ENCODE data around the gene C2orf49. TPM values are rescaled to one million over a fixed set of nuclear protein-coding genes. Genes with fewer than 3 reads are reported as not detected.
A peak's percentile ranks its signal among the peaks of the same experiment; 100 is the strongest.

The C2orf49 gene
- total RNA-seq, 2 donors from 2014 or later: 18.1 to 21.5 TPM

- DNase-seq (no peak), ATAC-seq (no peak)
- Mint-ChIP-seq H3K36me3 (ENCODE audit: low read depth) (peaks cover 6% of the 10 kb centered on the region), H3K27ac (no peak overlapping the region), H3K4me3 (no peak overlapping the region), H3K4me1 (peaks cover 23% of the 10 kb centered on the region), H3K27me3 (no peaks in the 10 kb centered on the region)
- no peaks in the 10 kb centered on the region for H3K9me3 ChIP-seq (ENCODE audit: control insufficient read depth, low read length, poor library complexity, severe bottlenecking)
These were observed 29.8 kb upstream of the C2orf49 start for GRCh38 chr2:105307550-105307949.

DNA sequence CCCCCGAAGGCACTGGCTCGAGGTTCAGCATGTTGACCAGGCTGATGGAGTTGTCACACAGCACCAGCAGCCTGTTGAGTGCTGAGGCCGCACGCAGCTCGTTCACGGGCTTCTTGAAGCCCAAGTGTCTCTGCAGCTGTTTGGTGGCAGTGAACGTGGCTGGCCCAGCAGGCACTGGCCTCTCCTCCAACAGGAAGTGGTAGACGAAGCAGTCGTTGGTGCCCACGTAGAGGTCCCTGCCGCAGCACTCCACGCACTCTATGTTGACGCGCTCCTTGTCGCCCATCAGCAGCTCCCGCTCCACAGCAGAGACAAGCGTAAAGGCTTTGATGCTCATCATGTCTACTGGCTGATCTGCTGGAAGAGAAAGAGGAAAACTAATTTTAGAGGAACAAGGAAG, 29.4 kb upstream of the C2orf49 start:
- peaks cover 21% of the 10 kb centered on the region for H3K4me1 Mint-ChIP-seq
- H3K27ac Mint-ChIP-seq: peak overlapping the region; percentile 37
- no peaks in the 10 kb centered on the region for H3K27me3 Mint-ChIP-seq
- DNase-seq: no peak
- H3K9me3 ChIP-seq (ENCODE audit: control insufficient read depth, low read length, poor library complexity, severe bottlenecking): no peaks in the 10 kb centered on the region
- H3K36me3 Mint-ChIP-seq (ENCODE audit: low read depth): peaks cover 6% of the 10 kb centered on the region
- no peak for ATAC-seq
- no peak overlapping the region for H3K4me3 Mint-ChIP-seq

GRCh38 chr2:105308382-105309146, 28.8 kb upstream of the C2orf49 start:
- Mint-ChIP-seq H3K4me1 (peaks cover 19% of the 10 kb centered on the region), H3K36me3 (ENCODE audit: low read depth) (peaks cover 6% of the 10 kb centered on the region), H3K27ac (peak overlapping the region; percentile 37), H3K4me3 (no peak overlapping the region), H3K27me3 (no peaks in the 10 kb centered on the region)
- H3K9me3 ChIP-seq (ENCODE audit: control insufficient read depth, low read length, poor library complexity, severe bottlenecking): no peaks in the 10 kb centered on the region
- ATAC-seq (no peak), DNase-seq (no peak)

- DNase-seq: no peak
- Mint-ChIP-seq H3K36me3 (ENCODE audit: low read depth) (peaks cover 6% of the 10 kb centered on the region), H3K4me3 (no peak overlapping the region), H3K4me1 (peaks cover 17% of the 10 kb centered on the region), H3K27ac (peak overlapping the region; percentile 37), H3K27me3 (no peaks in the 10 kb centered on the region)
- no peak for ATAC-seq
- H3K9me3 ChIP-seq (ENCODE audit: control insufficient read depth, low read length, poor library complexity, severe bottlenecking): no peaks in the 10 kb centered on the region
These were observed 28.2 kb upstream of the C2orf49 start for GRCh38 chr2:105309147-105309545.

GRCh38 chr2:105313877-105314276, 23.5 kb upstream of the C2orf49 start:
- H3K27ac Mint-ChIP-seq: no peak overlapping the region
- ATAC-seq: no peak
- H3K4me1 Mint-ChIP-seq: peaks cover 19% of the 10 kb centered on the region
- H3K9me3 ChIP-seq (ENCODE audit: control insufficient read depth, low read length, poor library complexity, severe bottlenecking): no peaks in the 10 kb centered on the region
- H3K36me3 Mint-ChIP-seq (ENCODE audit: low read depth): no peaks in the 10 kb centered on the region
- no peak overlapping the region for H3K4me3 Mint-ChIP-seq
- no peak for DNase-seq
- H3K27me3 Mint-ChIP-seq: no peaks in the 10 kb centered on the region

- H3K4me3 Mint-ChIP-seq: no peak overlapping the region
- H3K27me3 Mint-ChIP-seq: no peaks in the 10 kb centered on the region
- no peak overlapping the region for H3K27ac Mint-ChIP-seq
- no peaks in the 10 kb centered on the region for H3K9me3 ChIP-seq (ENCODE audit: control insufficient read depth, low read length, poor library complexity, severe bottlenecking)
- H3K4me1 Mint-ChIP-seq: peaks cover 23% of the 10 kb centered on the region
- DNase-seq (no peak), ATAC-seq (no peak)
- H3K36me3 Mint-ChIP-seq (ENCODE audit: low read depth): no peaks in the 10 kb centered on the region
These were observed 22.0 kb upstream of the C2orf49 start for GRCh38 chr2:105315314-105315713.

GRCh38 chr2:105317937-105318336, 19.4 kb upstream of the C2orf49 start:
- H3K27ac Mint-ChIP-seq: no peak overlapping the region
- no peaks in the 10 kb centered on the region for H3K36me3 Mint-ChIP-seq (ENCODE audit: low read depth)
- H3K4me1 Mint-ChIP-seq: peaks cover 30% of the 10 kb centered on the region

GRCh38 chr2:105320651-105321215, 16.6 kb upstream of the C2orf49 start:
- no peak for ATAC-seq
- H3K4me1 Mint-ChIP-seq: peaks cover 28% of the 10 kb centered on the region
- no peaks in the 10 kb centered on the region for H3K36me3 Mint-ChIP-seq (ENCODE audit: low read depth)
- DNase-seq: no peak
- no peaks in the 10 kb centered on the region for H3K27me3 Mint-ChIP-seq
- no peaks in the 10 kb centered on the region for H3K9me3 ChIP-seq (ENCODE audit: control insufficient read depth, low read length, poor library complexity, severe bottlenecking)
- H3K27ac Mint-ChIP-seq: no peak overlapping the region
- H3K4me3 Mint-ChIP-seq: no peak overlapping the region

More at GRCh38 chr2:105317937-105318336, 19.4 kb upstream of the C2orf49 start:
- DNase-seq (no peak), ATAC-seq (no peak)
- Mint-ChIP-seq H3K27me3 (no peaks in the 10 kb centered on the region), H3K4me3 (no peak overlapping the region)
- no peaks in the 10 kb centered on the region for H3K9me3 ChIP-seq (ENCODE audit: control insufficient read depth, low read length, poor library complexity, severe bottlenecking)

DNA sequence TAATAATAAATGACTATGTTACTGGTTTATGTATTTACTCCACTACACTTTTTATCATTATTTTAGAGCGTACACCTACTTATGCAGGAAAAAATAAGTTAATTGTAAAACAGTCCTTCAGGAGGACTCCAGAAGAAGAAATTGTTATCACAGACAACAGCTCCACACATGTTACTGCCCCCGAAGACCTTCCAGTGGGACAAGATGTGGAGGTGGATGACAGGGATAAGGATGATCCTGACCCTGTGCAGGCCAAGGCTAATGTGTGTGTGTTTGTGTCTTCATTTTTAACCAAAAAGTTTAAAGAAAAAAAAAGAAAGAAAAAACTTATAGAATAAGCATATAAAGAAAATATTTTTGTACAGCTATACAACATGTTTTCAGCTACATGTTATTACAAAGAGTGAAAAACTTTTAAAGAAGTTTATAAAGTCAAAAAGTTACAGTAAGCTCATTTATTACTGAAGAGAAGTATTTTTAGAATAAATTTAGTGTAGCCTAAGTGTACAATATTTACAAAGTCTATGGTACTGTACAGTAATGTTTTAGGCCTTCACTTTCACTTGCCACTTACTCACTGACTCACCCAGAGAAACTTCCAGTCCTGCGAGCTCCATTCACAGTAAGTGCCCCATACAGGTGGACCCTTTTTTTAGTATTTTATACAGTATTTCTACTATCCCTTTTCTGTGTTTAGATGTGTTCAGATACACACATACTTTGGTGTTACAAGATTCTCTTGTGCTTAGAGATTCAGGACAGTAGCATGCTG, 15.3 kb upstream of the C2orf49 start:
- Mint-ChIP-seq H3K4me1 (peaks cover 26% of the 10 kb centered on the region), H3K4me3 (no peak overlapping the region), H3K27ac (peak overlapping the region; percentile 19), H3K36me3 (ENCODE audit: low read depth) (no peaks in the 10 kb centered on the region), H3K27me3 (no peaks in the 10 kb centered on the region)
- DNase-seq (no peak), ATAC-seq (no peak)
- no peaks in the 10 kb centered on the region for H3K9me3 ChIP-seq (ENCODE audit: control insufficient read depth, low read length, poor library complexity, severe bottlenecking)

DNA sequence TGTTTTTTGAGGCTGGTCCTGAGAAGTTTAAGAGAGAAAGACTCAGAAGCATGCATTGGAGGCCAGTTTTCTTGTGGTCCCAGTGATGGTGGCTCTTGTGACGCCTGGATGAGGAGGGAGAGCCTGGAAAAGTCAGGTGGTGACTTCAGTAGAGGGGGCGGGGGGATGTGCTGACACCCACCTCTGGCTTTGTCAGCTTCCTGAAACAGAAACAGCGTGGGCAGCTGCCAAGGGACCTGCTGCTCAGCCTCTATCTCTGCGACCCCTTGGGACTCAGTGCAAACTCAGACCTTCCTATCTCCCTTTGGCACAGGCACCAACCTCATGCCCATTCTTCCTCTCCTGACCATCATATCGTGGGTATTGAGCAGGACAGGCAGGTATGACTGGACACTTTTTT, 14.2 kb upstream of the C2orf49 start:
- peak overlapping the region; percentile 19 for H3K27ac Mint-ChIP-seq
- no peak for ATAC-seq
- peak overlapping the region; percentile 47 for H3K4me3 Mint-ChIP-seq
- H3K9me3 ChIP-seq (ENCODE audit: control insufficient read depth, low read length, poor library complexity, severe bottlenecking): no peaks in the 10 kb centered on the region
- H3K4me1 Mint-ChIP-seq: peaks cover 28% of the 10 kb centered on the region
- H3K36me3 Mint-ChIP-seq (ENCODE audit: low read depth): no peaks in the 10 kb centered on the region
- DNase-seq: no peak
- H3K27me3 Mint-ChIP-seq: no peaks in the 10 kb centered on the region

DNA sequence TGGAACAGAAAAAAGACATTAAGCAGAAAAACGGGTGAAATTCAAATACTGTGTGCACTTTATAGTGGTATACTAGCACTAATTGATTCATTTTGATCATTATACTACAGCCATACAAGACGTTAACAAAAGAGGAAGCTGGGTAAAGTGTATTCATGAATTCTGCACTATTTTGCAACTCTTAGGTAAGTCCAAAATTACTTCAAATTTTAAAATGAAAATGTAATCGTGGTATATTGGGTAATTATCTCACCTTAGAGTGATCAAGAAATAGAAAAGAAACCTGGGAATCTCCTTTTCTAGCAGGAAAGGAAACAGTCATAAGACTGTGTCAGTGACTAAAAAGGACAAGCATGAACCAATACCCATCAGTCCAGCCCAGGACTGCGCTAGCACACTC, 13.2 kb upstream of the C2orf49 start:
- Mint-ChIP-seq H3K4me1 (peaks cover 34% of the 10 kb centered on the region), H3K36me3 (ENCODE audit: low read depth) (no peaks in the 10 kb centered on the region), H3K27ac (no peak overlapping the region), H3K4me3 (no peak overlapping the region), H3K27me3 (no peaks in the 10 kb centered on the region)
- DNase-seq: no peak
- no peak for ATAC-seq
- no peaks in the 10 kb centered on the region for H3K9me3 ChIP-seq (ENCODE audit: control insufficient read depth, low read length, poor library complexity, severe bottlenecking)

- no peaks in the 10 kb centered on the region for H3K9me3 ChIP-seq (ENCODE audit: control insufficient read depth, low read length, poor library complexity, severe bottlenecking)
- Mint-ChIP-seq H3K4me3 (no peak overlapping the region), H3K27ac (peak overlapping the region; percentile 45), H3K36me3 (ENCODE audit: low read depth) (no peaks in the 10 kb centered on the region), H3K4me1 (peaks cover 36% of the 10 kb centered on the region), H3K27me3 (no peaks in the 10 kb centered on the region)
- ATAC-seq (no peak), DNase-seq (no peak)
These were observed 12.6 kb upstream of the C2orf49 start for GRCh38 chr2:105324732-105325131.

DNA sequence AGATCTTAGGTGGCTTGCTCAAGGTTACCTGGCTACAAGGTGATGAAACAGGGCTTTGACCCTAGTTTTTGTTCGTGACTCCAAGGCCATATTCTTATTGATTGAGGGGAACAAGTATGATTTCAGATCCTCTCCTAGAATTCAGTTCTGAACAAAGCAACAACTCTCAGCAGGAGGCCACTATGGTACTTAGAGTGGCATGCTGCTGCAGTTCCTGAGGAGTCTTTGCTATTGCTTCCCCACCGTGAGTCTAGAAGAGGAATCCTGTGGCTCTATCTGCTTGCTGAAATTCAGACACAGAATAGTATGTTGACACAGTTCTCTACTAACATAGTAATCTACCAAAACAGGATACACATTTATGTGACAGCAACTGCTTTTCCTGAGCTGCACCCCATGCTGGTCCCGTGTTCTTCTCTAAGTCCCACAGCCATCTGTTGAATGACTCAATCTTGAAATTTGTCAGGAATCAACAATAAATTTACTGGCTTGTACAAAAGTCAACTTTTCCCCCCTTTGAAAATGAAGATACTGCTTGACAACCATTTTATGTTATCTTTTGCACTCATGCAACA, 11.9 kb upstream of the C2orf49 start:
- H3K27ac Mint-ChIP-seq: peak overlapping the region; percentile 45
- H3K36me3 Mint-ChIP-seq (ENCODE audit: low read depth): no peaks in the 10 kb centered on the region
- DNase-seq (no peak), ATAC-seq (no peak)
- no peak overlapping the region for H3K4me3 Mint-ChIP-seq
- no peaks in the 10 kb centered on the region for H3K27me3 Mint-ChIP-seq
- H3K9me3 ChIP-seq (ENCODE audit: control insufficient read depth, low read length, poor library complexity, severe bottlenecking): no peaks in the 10 kb centered on the region
- H3K4me1 Mint-ChIP-seq: peaks cover 36% of the 10 kb centered on the region

Data from T-helper 17 cell (primary cell).